HepG2 (cell line): Measurements from ENCODE around the gene RAB39A. TPM values are rescaled to one million over a fixed set of nuclear protein-coding genes. Genes with fewer than 3 reads are reported as not detected.

Experiments
- ATAC-seq: fragments of 200-7000 bp; cut with Tn5 transposase; 3 replicates; pipeline ENCODE4 v1.9.1; 2020; ENCODE audit warnings: mild to moderate bottlenecking, moderate library complexity
- BruUV-seq: library from RNA; stranded (reverse); fragments of 400-500 nt; replicated peaks from 2 replicates; lab custom pipeline; 2021; lab: Mats Ljungman, UMichigan
- CTCF ChIA-PET: fragments of 300-600 bp; formaldehyde crosslinking; extraction: SDS; loops from one replicate; lab custom pipeline; 2021; ENCODE audit warnings: low total read pairs, inconsistent platforms, low intra/inter-chr PET ratio; lab: Yijun Ruan, JAX
- POLR2A ChIA-PET: fragments of 350-600 bp; sonication (Branson Sonifier 250); formaldehyde crosslinking; loops from one replicate; lab custom pipeline; 2020; ENCODE audit warnings: antibody characterized with exemption, inconsistent platforms; lab: Yijun Ruan, JAX
- DNase-seq: peaks from one replicate; pipeline ENCODE4 v3.0.0-alpha.2; 2015; ENCODE audit warnings: low spot score
- FAIRE-seq: peaks from 3 replicates; lab custom pipeline; 2011; peaks lifted over from hg19 to GRCh38; lab: Jason Lieb, UNC
- H2AFZ ChIP-seq: one replicate; pipeline ENCODE4 v1.6.1; 2011; ENCODE audit warnings: low read length, inconsistent platforms
- H3K27ac ChIP-seq: fragments of 300-600 bp; 3 replicates; pipeline ENCODE4 v1.8.0; 2011; ENCODE audit warnings: mixed run types, mild to moderate bottlenecking, mixed read lengths, low read length, inconsistent platforms; ENCODE audit not compliant: insufficient read depth; ENCODE audit errors: extremely low read length
- H3K27me3 ChIP-seq, 2 experiments: fragments of 200-600 bp in 1 of 2; 2 replicates in 1 of 2; 3 replicates in 1 of 2; pipeline versions ENCODE4 v1.6.0 to v1.8.0; 2011; ENCODE audit warnings: low read length in 2 of 2, mild to moderate bottlenecking in 2 of 2, moderate library complexity in 2 of 2, inconsistent platforms in 1 of 2; ENCODE audit not compliant: insufficient read depth in 2 of 2, control insufficient read depth in 1 of 2
- H3K36me3 ChIP-seq, 2 experiments: fragments of 200-600 bp in 1 of 2; replicated peaks in 1 of 2; 2 replicates in 1 of 2; 3 replicates in 1 of 2; pipeline versions ENCODE4 v1.5.1 to v1.8.0; 2011; ENCODE audit warnings: low read length in 2 of 2, inconsistent platforms in 1 of 2; ENCODE audit not compliant: insufficient read depth in 2 of 2, control insufficient read depth in 1 of 2
- H3K4me1 ChIP-seq: 2 replicates; pipeline ENCODE4 v1.5.1; 2012; ENCODE audit warnings: low read length, inconsistent platforms; ENCODE audit not compliant: insufficient read depth
- H3K4me2 ChIP-seq: 2 replicates; pipeline ENCODE4 v1.6.0; 2011; ENCODE audit warnings: low read depth, low read length, inconsistent platforms
- H3K4me3 ChIP-seq, 3 experiments: fragments of 200-600 bp in 1 of 3; sonication (generic), shearing (Covaris generic) in 1 of 3; replicated peaks in 1 of 3; 2 replicates each; pipeline ENCODE4 v1.5.1; 2011 to 2016; ENCODE audit warnings: low read length in 3 of 3, inconsistent platforms in 2 of 3, low read depth in 2 of 3, mild to moderate bottlenecking in 2 of 3, control low read depth in 1 of 3, mixed read lengths in 1 of 3; ENCODE audit not compliant: insufficient read depth in 1 of 3
- H3K79me2 ChIP-seq: one replicate; pipeline ENCODE4 v1.6.1; 2011; ENCODE audit warnings: low read length, inconsistent platforms; ENCODE audit not compliant: insufficient read depth
- H3K9ac ChIP-seq: 2 replicates; pipeline ENCODE4 v1.6.0; 2011; ENCODE audit warnings: mild to moderate bottlenecking, low read depth, low read length, inconsistent platforms; ENCODE audit not compliant: insufficient read depth
- H3K9me3 ChIP-seq: 2 replicates; pipeline ENCODE4 v1.5.1; 2012; ENCODE audit warnings: mild to moderate bottlenecking, low read length
- H4K20me1 ChIP-seq: 2 replicates; pipeline ENCODE4 v1.6.0; 2011; ENCODE audit warnings: inconsistent platforms, mild to moderate bottlenecking, low read length, moderate library complexity; ENCODE audit not compliant: insufficient read depth
- CSRNP2 ChIP-seq: sonication (generic); formaldehyde crosslinking; conservative IDR thresholded peaks from 2 replicates; pipeline ENCODE4 v1.8.0; 2022; ENCODE audit warnings: low read depth, missing genetic modification reagents
- ELF3 ChIP-seq: IDR thresholded peaks from 2 replicates; pipeline ENCODE4 v1.6.1; 2016; ENCODE audit warnings: missing genetic modification reagents, missing compliant biosample characterization
- EZH2 ChIP-seq: conservative IDR thresholded peaks from 2 replicates; pipeline ENCODE4 v1.6.1; 2012; ENCODE audit warnings: mild to moderate bottlenecking, low read depth, low read length, moderate library complexity
- FOXO1 ChIP-seq: sonication (generic); formaldehyde crosslinking; IDR thresholded peaks from 2 replicates; pipeline ENCODE4 v1.4.0; 2020; ENCODE audit warnings: missing genetic modification reagents
- HOXA5 ChIP-seq: sonication (generic); formaldehyde crosslinking; IDR thresholded peaks from 2 replicates; pipeline ENCODE4 v1.4.0; 2020; ENCODE audit warnings: missing genetic modification reagents
- MYC ChIP-seq: sonication (generic); formaldehyde crosslinking; IDR thresholded peaks from 2 replicates; pipeline ENCODE4 v1.9.0; 2021; ENCODE audit warnings: missing genetic modification reagents, borderline replicate concordance
- NCOA5 ChIP-seq: sonication (generic); formaldehyde crosslinking; IDR thresholded peaks from 2 replicates; pipeline ENCODE4 v1.4.0; 2020; ENCODE audit warnings: missing genetic modification reagents
- RAD51 ChIP-seq: fragments of 450-650 bp; IDR thresholded peaks from 2 replicates; pipeline ENCODE4 v1.6.1; 2016; ENCODE audit warnings: borderline replicate concordance
- TBL1XR1 ChIP-seq: fragments of 150-350 bp; IDR thresholded peaks from 2 replicates; pipeline ENCODE4 v1.6.1; 2014; ENCODE audit warnings: borderline replicate concordance, low read length; ENCODE audit not compliant: partially characterized antibody
- TRIM22 ChIP-seq: fragments of 450-650 bp; IDR thresholded peaks from 2 replicates; pipeline ENCODE4 v1.6.1; 2017
- TRIM24 ChIP-seq: sonication (generic); formaldehyde crosslinking; IDR thresholded peaks from 2 replicates; pipeline ENCODE4 v1.8.0; 2022; ENCODE audit warnings: mild to moderate bottlenecking, missing genetic modification reagents
- ZFP1 ChIP-seq: IDR thresholded peaks from 2 replicates; pipeline ENCODE4 v1.6.1; 2016
- ZNF143 ChIP-seq: sonication (generic); formaldehyde crosslinking; IDR thresholded peaks from 2 replicates; pipeline ENCODE4 v1.4.0; 2020; ENCODE audit warnings: missing genetic modification reagents
- ZSCAN5A ChIP-seq: sonication (generic); formaldehyde crosslinking; IDR thresholded peaks from 2 replicates; pipeline ENCODE4 v1.8.0; 2022; ENCODE audit warnings: mild to moderate bottlenecking, missing genetic modification reagents, borderline replicate concordance
- WGBS: methylation state at CpG from one replicate; pipeline ENCODE4 v1.1.6; 2017; ENCODE audit warnings: low lambda C conversion rate; 5-methylcytosine and 5-hydroxymethylcytosine counted together
- in situ Hi-C: cut with HindIII; loops from 2 replicates; pipeline ENCODE4 v1.10.0; 2017; ENCODE audit warnings: low pct_unique_long_range_greater_than_20kb; ENCODE audit not compliant: extremely low pct_ligation_motif_present
- intact Hi-C: fragments of 100-400 bp; cut with micrococcal nuclease; formaldehyde crosslinking; loops from one replicate; pipeline ENCODE4 v1.10.0; 2022; ENCODE audit not compliant: unreplicated experiment
- polyA plus RNA-seq, 8 experiments: library from polyadenylated mRNA; depleted of rRNA in 3 of 8; stranded (reverse) in 7 of 8; unstranded in 1 of 8; fragments of >200 nt; fragmentation: Illumina TruSeq in 4 of 8; extraction: Trizol in 4 of 8; gene quantifications; 2 replicates each; pipeline versions ENCODE4 v1.2.1 to v1.2.3, GENCODE V29; 2011 to 2016; ENCODE audit warnings: low read depth in 4 of 8, missing spikeins in 1 of 8, mixed read lengths in 1 of 8; ENCODE audit not compliant: insufficient read depth in 1 of 8
- total RNA-seq, 5 experiments: library from RNA; depleted of rRNA; stranded (reverse); fragments of >200 nt; fragmentation: Illumina TruSeq; extraction: Trizol; gene quantifications; 2 replicates each; pipeline ENCODE4 v1.2.3, GENCODE V29; 2016; ENCODE audit warnings: low read depth in 1 of 5

Gene RAB39A
- total and polyA plus RNA-seq, 2 of the 13 experiments (the other 11 are each of a cell fraction or from before 2014, with no cell fraction given): not detected

GRCh38 chr11:107956543-107956942 lies 28.3 kb downstream of the RAB39A start:
- BruUV-seq: no TSS peak
- POLR2A ChIA-PET: no interaction called here
- in situ Hi-C loops: no loop called here
- Histone ChIP-seq H3K4me2 (no peak overlapping the region), H3K4me1 (no peaks in the 10 kb centered on the region), H3K27me3 (peaks cover 0 to 17% of the 10 kb centered on the region in 2 experiments; a peak in 1 of 5 replicates), H4K20me1 (no peaks in the 10 kb centered on the region), H3K79me2 (no peaks in the 10 kb centered on the region), H3K36me3 (no peaks in the 10 kb centered on the region), H3K4me3 (no peak overlapping the region), H2AFZ (no peak overlapping the region), H3K27ac (no peak overlapping the region), H3K9me3 (no peaks in the 10 kb centered on the region), H3K9ac (no peak overlapping the region)
- no peak for FAIRE-seq
- ATAC-seq: no peak
- 0% methylated on average over 1 of the region's 1 CpG for WGBS
- intact Hi-C loops: no loop called here
- TF ChIP-seq ZNF143 (CRISPR knock-in tag): no peak
- no peak for TF ChIP-seq ELF3
- TF ChIP-seq TBL1XR1: no peak
- no peak for TF ChIP-seq ZSCAN5A (CRISPR knock-in tag)
- TF ChIP-seq EZH2: no peak
- no peak for TF ChIP-seq TRIM24 (CRISPR knock-in tag)
- TF ChIP-seq MYC: no peak
- TF ChIP-seq TRIM22: no peak
- TF ChIP-seq RAD51: no peak
- TF ChIP-seq FOXO1 (CRISPR knock-in tag): no peak
- no peak for TF ChIP-seq HOXA5 (CRISPR knock-in tag)
- TF ChIP-seq CSRNP2: no peak
- TF ChIP-seq NCOA5: no peak
- no peak for TF ChIP-seq ZFP1
- CTCF ChIA-PET: no interaction called here
- DNase-seq: no peak
